ENCODE results near the gene ADM5. TPM values are rescaled to one million over a fixed set of nuclear protein-coding genes. Genes with fewer than 3 reads are reported as not detected.

The ADM5 gene
- total RNA-seq, 1 donor from 2014 or later, result 11.8 TPM

DNA sequence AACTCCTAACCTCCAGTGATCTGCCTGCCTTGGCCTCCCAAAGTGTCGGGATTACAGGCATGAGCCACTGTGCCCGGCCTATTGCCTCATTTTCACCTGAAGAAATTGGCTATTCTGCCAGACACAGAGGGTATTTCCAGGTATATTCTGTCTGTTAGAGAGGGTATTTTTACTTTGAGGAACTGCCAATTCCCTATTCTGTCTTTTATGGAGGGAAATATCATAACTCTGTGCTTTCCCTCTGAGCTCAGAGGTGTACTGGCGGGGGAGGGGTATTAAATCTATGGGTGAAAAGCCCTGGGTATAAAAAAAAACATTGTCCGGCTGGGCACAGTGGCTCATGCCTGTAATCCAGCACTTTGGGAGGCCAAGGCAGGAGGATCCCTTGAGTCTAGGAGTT, 48.9 kb downstream of the ADM5 start:
- no peak for DNase-seq (ENCODE audit: low read depth, low spot score)
- no peaks in the 10 kb centered on the region for H3K36me3 Mint-ChIP-seq (ENCODE audit: low read depth)
- no peak overlapping the region for H3K4me3 Mint-ChIP-seq
- no peak overlapping the region for H3K27ac Mint-ChIP-seq (ENCODE audit: unreplicated experiment)
- TF ChIP-seq, protein P1, sequence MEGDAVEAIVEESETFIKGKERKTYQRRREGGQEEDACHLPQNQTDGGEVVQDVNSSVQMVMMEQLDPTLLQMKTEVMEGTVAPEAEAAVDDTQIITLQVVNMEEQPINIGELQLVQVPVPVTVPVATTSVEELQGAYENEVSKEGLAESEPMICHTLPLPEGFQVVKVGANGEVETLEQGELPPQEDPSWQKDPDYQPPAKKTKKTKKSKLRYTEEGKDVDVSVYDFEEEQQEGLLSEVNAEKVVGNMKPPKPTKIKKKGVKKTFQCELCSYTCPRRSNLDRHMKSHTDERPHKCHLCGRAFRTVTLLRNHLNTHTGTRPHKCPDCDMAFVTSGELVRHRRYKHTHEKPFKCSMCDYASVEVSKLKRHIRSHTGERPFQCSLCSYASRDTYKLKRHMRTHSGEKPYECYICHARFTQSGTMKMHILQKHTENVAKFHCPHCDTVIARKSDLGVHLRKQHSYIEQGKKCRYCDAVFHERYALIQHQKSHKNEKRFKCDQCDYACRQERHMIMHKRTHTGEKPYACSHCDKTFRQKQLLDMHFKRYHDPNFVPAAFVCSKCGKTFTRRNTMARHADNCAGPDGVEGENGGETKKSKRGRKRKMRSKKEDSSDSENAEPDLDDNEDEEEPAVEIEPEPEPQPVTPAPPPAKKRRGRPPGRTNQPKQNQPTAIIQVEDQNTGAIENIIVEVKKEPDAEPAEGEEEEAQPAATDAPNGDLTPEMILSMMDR (conservative IDR thresholded peaks at IDR 0.05), result no peak
- no peaks in the 10 kb centered on the region for H3K27me3 Mint-ChIP-seq (ENCODE audit: low read depth)
- no peaks in the 10 kb centered on the region for H3K4me1 Mint-ChIP-seq
- H3K9me3 Mint-ChIP-seq, result no peaks in the 10 kb centered on the region

DNA sequence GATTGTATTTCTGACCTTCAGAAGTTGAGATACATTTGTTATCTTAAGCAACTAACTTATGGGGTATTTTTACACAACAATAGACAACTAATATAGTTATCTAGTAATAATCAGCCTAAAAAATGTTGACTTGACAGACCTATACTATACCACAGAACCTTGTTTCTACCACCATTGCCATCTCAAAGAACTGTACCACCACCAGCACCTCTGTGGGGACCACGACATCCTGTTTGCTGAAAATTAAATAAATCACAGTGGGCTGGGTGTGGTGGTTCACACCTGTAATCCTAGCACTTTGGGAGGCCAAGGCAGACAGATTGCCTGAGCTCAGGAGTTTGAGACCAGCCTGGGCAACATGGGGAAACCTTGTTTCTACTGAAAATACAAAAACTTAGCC, 49.7 kb downstream of the ADM5 start:
- no peaks in the 10 kb centered on the region for H3K27me3 Mint-ChIP-seq (ENCODE audit: low read depth)
- no peak overlapping the region for H3K27ac Mint-ChIP-seq (ENCODE audit: unreplicated experiment)

GRCh38 chr19:49739933-49740332, 50.5 kb downstream of the ADM5 start:
- H3K9me3 Mint-ChIP-seq, result peaks cover 2% of the 10 kb centered on the region
- no peak overlapping the region for H3K27ac Mint-ChIP-seq (ENCODE audit: unreplicated experiment)
- DNase-seq (ENCODE audit: low read depth, low spot score), result no peak
- H3K4me1 Mint-ChIP-seq, result no peaks in the 10 kb centered on the region
- TF ChIP-seq, protein P1 (conservative IDR thresholded peaks at IDR 0.05), result no peak
- H3K4me3 Mint-ChIP-seq, result no peak overlapping the region
- H3K27me3 Mint-ChIP-seq (ENCODE audit: low read depth), result no peaks in the 10 kb centered on the region
- no peaks in the 10 kb centered on the region for H3K36me3 Mint-ChIP-seq (ENCODE audit: low read depth)

More for the DNA sequence above, 49.7 kb downstream of the ADM5 start:
- TF ChIP-seq, protein P1 (conservative IDR thresholded peaks at IDR 0.05), result no peak
- Mint-ChIP-seq H3K9me3 (no peaks in the 10 kb centered on the region), H3K4me3 (no peak overlapping the region), H3K36me3 (ENCODE audit: low read depth) (no peaks in the 10 kb centered on the region), H3K4me1 (no peaks in the 10 kb centered on the region)
- DNase-seq (ENCODE audit: low read depth, low spot score), result no peak

Small RNAs within 50 kb of the gene (microRNA-seq; reads per million reads assigned to microRNA genes)
- gene MIR5088, result 7.1 reads per million, percentile 8 among the genes with 10 or more reads in this experiment

Other genes with a start within 250 kb of the ADM5 start
- gene SLC17A7, start 248.1 kb upstream of the ADM5 start, total RNA-seq, result 0.23 TPM in 1 of 2 replicates, not detected in the other
- 104 and 110 TPM in 2 replicates for gene PIH1D1, start 237.8 kb upstream of the ADM5 start, total RNA-seq
- 51.9 and 52.7 TPM in 2 replicates for gene ALDH16A1, start 236.4 kb upstream of the ADM5 start, total RNA-seq
- gene FLT3LG, start 215.4 kb upstream of the ADM5 start, total RNA-seq, result 0.89 and 1.0 TPM in 2 replicates
- 2,983 and 3,026 TPM in 2 replicates for gene RPL13A, start 202.0 kb upstream of the ADM5 start, total RNA-seq
- 2,365 and 2,591 TPM in 2 replicates for gene RPS11, start 193.2 kb upstream of the ADM5 start, total RNA-seq
- gene FCGRT, start 176.9 kb upstream of the ADM5 start, total RNA-seq, result 24.9 and 27.5 TPM in 2 replicates
- gene RCN3, start 161.6 kb upstream of the ADM5 start, total RNA-seq, result 7.7 and 8.8 TPM in 2 replicates
- gene NOSIP, start 109.0 kb upstream of the ADM5 start, total RNA-seq, result 70.2 and 74.1 TPM in 2 replicates
- gene PRRG2, start 108.3 kb upstream of the ADM5 start, total RNA-seq, result 1.0 and 1.3 TPM in 2 replicates
- 51.7 and 53.7 TPM in 2 replicates for gene PRR12, start 98.4 kb upstream of the ADM5 start, total RNA-seq
- gene RRAS, start 49.5 kb upstream of the ADM5 start, total RNA-seq, result 1.2 and 2.3 TPM in 2 replicates
- gene SCAF1, start 47.4 kb upstream of the ADM5 start, total RNA-seq, result 89.6 and 91.9 TPM in 2 replicates
- 70.0 and 76.0 TPM in 2 replicates for gene IRF3, start 23.7 kb upstream of the ADM5 start, total RNA-seq
- 92.4 and 99.5 TPM in 2 replicates for gene BCL2L12, start 23.7 kb upstream of the ADM5 start, total RNA-seq
- gene PRMT1, start 12.3 kb upstream of the ADM5 start, total RNA-seq, result 454 and 470 TPM in 2 replicates
- gene CPT1C, start 1.5 kb downstream of the ADM5 start, total RNA-seq, result 87.7 and 96.1 TPM in 2 replicates
- not detected in 2 replicates for gene TSKS, start 73.7 kb downstream of the ADM5 start, total RNA-seq
- gene AP2A1, start 77.4 kb downstream of the ADM5 start, total RNA-seq, result 96.7 and 102 TPM in 2 replicates
- gene FUZ, start 123.7 kb downstream of the ADM5 start, total RNA-seq, result 37.5 and 38.0 TPM in 2 replicates
- 80.8 and 85.4 TPM in 2 replicates for gene MED25, start 128.7 kb downstream of the ADM5 start, total RNA-seq
- gene PTOV1, start 161.6 kb downstream of the ADM5 start, total RNA-seq, result 453 and 466 TPM in 2 replicates
- gene PNKP, start 178.0 kb downstream of the ADM5 start, total RNA-seq, result 131 and 135 TPM in 2 replicates
- 38.6 and 39.6 TPM in 2 replicates for gene AKT1S1, start 187.8 kb downstream of the ADM5 start, total RNA-seq
- gene TBC1D17, start 188.1 kb downstream of the ADM5 start, total RNA-seq, result 30.5 and 34.5 TPM in 2 replicates
- 0.12 and 0.41 TPM in 2 replicates for gene IL4I1, start 207.3 kb downstream of the ADM5 start, total RNA-seq
- gene ATF5, start 239.6 kb downstream of the ADM5 start, total RNA-seq, result 23.4 and 24.2 TPM in 2 replicates
- 127 and 141 TPM in 2 replicates for gene NUP62, start 239.9 kb downstream of the ADM5 start, total RNA-seq